ENCODE data around the gene POTEH.
"Not testable (repeated sequence)": the region's sequence is repeated elsewhere in the genome, so short reads cannot be mapped to it uniquely, and the experiment has no call there.

GRCh38 chr22:15713600-15713999 lies 23.8 kb downstream of the POTEH start:
- TF ChIP-seq CTCF (conservative IDR thresholded peaks at IDR 0.05; ENCODE audit: low read depth in 2 of 2); POLR2AphosphoS5 (IDR thresholded peaks at IDR 0.05; ENCODE audit: low read depth); EZH2 (IDR thresholded peaks at IDR 0.05; ENCODE audit: low read depth, unreplicated experiment); REST (IDR thresholded peaks at IDR 0.05; ENCODE audit: unreplicated experiment); EZH2phosphoT487 (IDR thresholded peaks at IDR 0.05; ENCODE audit: unreplicated experiment): not testable (repeated sequence)
